Measurements from ENCODE around the gene CACNA1C. TPM values are rescaled to one million over a fixed set of nuclear protein-coding genes. Genes with fewer than 3 reads are reported as not detected.
A peak's percentile ranks its signal among the peaks of the same experiment; 100 is the strongest.
"Not testable (repeated sequence)": the region's sequence is repeated elsewhere in the genome, so short reads cannot be mapped to it uniquely, and the experiment has no call there.

The CACNA1C gene
- total RNA-seq, 1 donor from 2014 or later = 1.6 TPM

- Mint-ChIP-seq H3K27me3 (ENCODE audit: low read depth) (peaks cover 49% of the 10 kb centered on the region), H3K9me3 (no peaks in the 10 kb centered on the region), H3K27ac (ENCODE audit: unreplicated experiment) (no peak overlapping the region), H3K4me3 (no peak overlapping the region), H3K4me1 (no peaks in the 10 kb centered on the region), H3K36me3 (ENCODE audit: low read depth) (no peaks in the 10 kb centered on the region)
- TF ChIP-seq CTCF (conservative IDR thresholded peaks at IDR 0.05) = no peak
- no peak for DNase-seq (ENCODE audit: low read depth, low spot score)
Observed at GRCh38 chr12:2737656-2738241, 685.0 kb downstream of the CACNA1C start.

GRCh38 chr12:2739069-2739468 lies 686.3 kb downstream of the CACNA1C start:
- DNase-seq (ENCODE audit: low read depth, low spot score) = no peak
- H3K36me3 Mint-ChIP-seq (ENCODE audit: low read depth) = no peaks in the 10 kb centered on the region
- TF ChIP-seq CTCF (conservative IDR thresholded peaks at IDR 0.05) = no peak
- no peak overlapping the region for H3K4me3 Mint-ChIP-seq
- no peaks in the 10 kb centered on the region for H3K9me3 Mint-ChIP-seq
- no peaks in the 10 kb centered on the region for H3K4me1 Mint-ChIP-seq
- H3K27me3 Mint-ChIP-seq (ENCODE audit: low read depth) = peaks cover 42% of the 10 kb centered on the region
- H3K27ac Mint-ChIP-seq (ENCODE audit: unreplicated experiment) = no peak overlapping the region

GRCh38 chr12:2739832-2740641 lies 687.2 kb downstream of the CACNA1C start:
- no peaks in the 10 kb centered on the region for H3K9me3 Mint-ChIP-seq
- TF ChIP-seq CTCF (conservative IDR thresholded peaks at IDR 0.05) = peak; percentile 82
- H3K4me3 Mint-ChIP-seq = no peak overlapping the region
- no peaks in the 10 kb centered on the region for H3K36me3 Mint-ChIP-seq (ENCODE audit: low read depth)
- H3K4me1 Mint-ChIP-seq = no peaks in the 10 kb centered on the region
- H3K27me3 Mint-ChIP-seq (ENCODE audit: low read depth) = peaks cover 45% of the 10 kb centered on the region
- no peak overlapping the region for H3K27ac Mint-ChIP-seq (ENCODE audit: unreplicated experiment)
- DNase-seq (ENCODE audit: low read depth, low spot score) = peak; percentile 11

- not testable (repeated sequence) for H3K9me3 Mint-ChIP-seq; H3K4me3 Mint-ChIP-seq; H3K4me1 Mint-ChIP-seq; H3K36me3 Mint-ChIP-seq (ENCODE audit: low read depth); H3K27ac Mint-ChIP-seq (ENCODE audit: unreplicated experiment); DNase-seq (ENCODE audit: low read depth, low spot score)
- H3K27me3 Mint-ChIP-seq (ENCODE audit: low read depth) = peaks cover 45% of the 10 kb centered on the region
Observed at GRCh38 chr12:2742037-2742436, 689.2 kb downstream of the CACNA1C start.

GRCh38 chr12:2743478-2743877 lies 690.7 kb downstream of the CACNA1C start:
- H3K27ac Mint-ChIP-seq (ENCODE audit: unreplicated experiment) = no peak overlapping the region
- no peaks in the 10 kb centered on the region for H3K4me1 Mint-ChIP-seq
- no peak overlapping the region for H3K4me3 Mint-ChIP-seq
- no peaks in the 10 kb centered on the region for H3K36me3 Mint-ChIP-seq (ENCODE audit: low read depth)
- no peak for TF ChIP-seq CTCF (conservative IDR thresholded peaks at IDR 0.05)
- H3K9me3 Mint-ChIP-seq = no peaks in the 10 kb centered on the region
- H3K27me3 Mint-ChIP-seq (ENCODE audit: low read depth) = peaks cover 54% of the 10 kb centered on the region
- no peak for DNase-seq (ENCODE audit: low read depth, low spot score)

GRCh38 chr12:2745655-2746054 lies 692.9 kb downstream of the CACNA1C start:
- Mint-ChIP-seq H3K4me1 (no peaks in the 10 kb centered on the region), H3K36me3 (ENCODE audit: low read depth) (no peaks in the 10 kb centered on the region), H3K27ac (ENCODE audit: unreplicated experiment) (no peak overlapping the region), H3K4me3 (no peak overlapping the region), H3K9me3 (no peaks in the 10 kb centered on the region), H3K27me3 (ENCODE audit: low read depth) (peaks cover 65% of the 10 kb centered on the region)
- DNase-seq (ENCODE audit: low read depth, low spot score) = no peak
- no peak for TF ChIP-seq CTCF (conservative IDR thresholded peaks at IDR 0.05)
